Caco-2 (cell line): ENCODE results near the gene ESRP2. TPM values are rescaled to one million over a fixed set of nuclear protein-coding genes. Genes with fewer than 3 reads are reported as not detected.

Experiments
- BruUV-seq: library from RNA; stranded (reverse); fragments of 400-500 nt; replicated peaks from 2 replicates; lab custom pipeline; 2021; lab: Mats Ljungman, UMichigan
- CTCF ChIA-PET: fragments of 300-600 bp; sonication (Branson Sonifier 250); formaldehyde crosslinking; loops from one replicate; lab custom pipeline; 2022; ENCODE audit warnings: antibody characterized with exemption; lab: Charles Lee
- POLR2A ChIA-PET: fragments of 300-600 bp; sonication (Branson Sonifier 250); formaldehyde crosslinking; loops from one replicate; lab custom pipeline; 2022; ENCODE audit warnings: antibody characterized with exemption; lab: Charles Lee
- DNase-seq, 2 experiments: peaks; one replicate each; pipeline versions ENCODE4 v3.0.0 to v3.0.0-alpha.2; 2020 to 2022
- H3K27me3 ChIP-seq: replicated peaks from 2 replicates; pipeline ENCODE4 v1.6.0; 2011; ENCODE audit warnings: low read length; ENCODE audit not compliant: control insufficient read depth, insufficient read depth
- H3K36me3 ChIP-seq: 2 replicates; pipeline ENCODE4 v1.5.1; 2011; ENCODE audit warnings: low read length; ENCODE audit not compliant: control insufficient read depth, insufficient read depth
- H3K4me1 ChIP-seq: fragments of 250-450 bp; sonication (Bioruptor Pico); 2 replicates; pipeline ENCODE4 v1.5.1; 2020; ENCODE audit warnings: mild to moderate bottlenecking
- H3K4me3 ChIP-seq: 2 replicates; pipeline ENCODE4 v1.5.1; 2011; ENCODE audit warnings: low read depth, mild to moderate bottlenecking, control low read depth, low read length
- H3K9me3 ChIP-seq: fragments of 250-450 bp; sonication (Bioruptor Pico); 2 replicates; pipeline ENCODE4 v1.5.1; 2020; ENCODE audit warnings: mild to moderate bottlenecking, moderate library complexity
- H3K27ac Mint-ChIP-seq: one replicate; pipeline ENCODE4 v1.8.0; 2022; ENCODE audit warnings: mixed read lengths; ENCODE audit not compliant: unreplicated experiment
- H3K27me3 Mint-ChIP-seq: one replicate; pipeline ENCODE4 v1.8.0; 2022; ENCODE audit warnings: mixed read lengths; ENCODE audit not compliant: insufficient read depth, unreplicated experiment
- H3K36me3 Mint-ChIP-seq: one replicate; pipeline ENCODE4 v1.8.0; 2022; ENCODE audit warnings: mild to moderate bottlenecking, mixed read lengths; ENCODE audit not compliant: insufficient read depth, unreplicated experiment
- H3K4me1 Mint-ChIP-seq: one replicate; pipeline ENCODE4 v1.8.0; 2022; ENCODE audit warnings: low read depth, mixed read lengths; ENCODE audit not compliant: unreplicated experiment
- H3K4me3 Mint-ChIP-seq: one replicate; pipeline ENCODE4 v1.8.0; 2022; ENCODE audit warnings: mild to moderate bottlenecking, moderate library complexity, mixed read lengths; ENCODE audit not compliant: unreplicated experiment
- H3K9me3 Mint-ChIP-seq: one replicate; pipeline ENCODE4 v1.8.0; 2022; ENCODE audit warnings: mixed read lengths; ENCODE audit not compliant: unreplicated experiment
- intact Hi-C: fragments of 100-400 bp; cut with micrococcal nuclease; formaldehyde crosslinking; loops from one replicate; pipeline ENCODE4 v1.10.0; 2022; ENCODE audit not compliant: unreplicated experiment
- total RNA-seq: library from RNA; stranded (reverse); gene quantifications from 2 replicates; pipeline ENCODE4 v1.2.3, GENCODE V29; 2022
- TF ChIP-seq, protein P1 (sequence below), 2 experiments: fragments of 200-600 bp in 1 of 2; IDR thresholded peaks; 1 replicate in 1 of 2; 2 replicates in 1 of 2; pipeline versions ENCODE4 v1.5.1 to v1.8.0; 2011 to 2022; ENCODE audit warnings: antibody characterized with exemption in 1 of 2, control low read depth in 1 of 2, inconsistent platforms in 1 of 2, low read depth in 1 of 2, low read length in 1 of 2, mild to moderate bottlenecking in 1 of 2, moderate library complexity in 1 of 2; ENCODE audit not compliant: insufficient read depth in 1 of 2, severe bottlenecking in 1 of 2, unreplicated experiment in 1 of 2

ESRP2 gene
- total RNA-seq, 1 experiment from 2014 or later: 110 TPM

DNA sequence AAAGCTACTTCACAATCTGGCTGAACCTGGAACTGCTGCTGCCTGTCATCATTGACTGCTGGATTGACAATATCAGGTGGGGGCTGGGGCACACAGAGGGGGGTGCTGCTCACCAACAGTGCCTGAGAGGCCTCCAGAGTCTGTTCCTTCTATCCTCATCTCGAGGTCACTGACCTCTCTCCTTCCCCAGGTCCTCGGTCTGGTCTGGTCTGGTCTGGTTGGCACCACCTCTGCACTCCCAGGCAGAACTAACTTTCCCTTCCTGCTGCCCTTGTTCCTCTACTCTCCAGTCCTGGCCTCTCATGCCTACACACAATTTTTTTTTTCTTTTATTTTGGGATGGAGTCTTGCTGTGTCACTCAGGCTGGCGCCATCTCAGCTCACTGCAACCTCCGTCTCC, 13.4 kb upstream of the ESRP2 start:
- Mint-ChIP-seq H3K4me1 (peaks cover 14% of the 10 kb centered on the region), H3K9me3 (no peaks in the 10 kb centered on the region), H3K27ac (no peak overlapping the region), H3K4me3 (no peak overlapping the region), H3K27me3 (no peaks in the 10 kb centered on the region), H3K36me3 (peaks cover 57% of the 10 kb centered on the region)
- no TSS peak for BruUV-seq
- no peaks in the 10 kb centered on the region for H3K9me3 ChIP-seq
- peaks cover 12% of the 10 kb centered on the region for H3K4me1 ChIP-seq
- TF ChIP-seq, protein P1, sequence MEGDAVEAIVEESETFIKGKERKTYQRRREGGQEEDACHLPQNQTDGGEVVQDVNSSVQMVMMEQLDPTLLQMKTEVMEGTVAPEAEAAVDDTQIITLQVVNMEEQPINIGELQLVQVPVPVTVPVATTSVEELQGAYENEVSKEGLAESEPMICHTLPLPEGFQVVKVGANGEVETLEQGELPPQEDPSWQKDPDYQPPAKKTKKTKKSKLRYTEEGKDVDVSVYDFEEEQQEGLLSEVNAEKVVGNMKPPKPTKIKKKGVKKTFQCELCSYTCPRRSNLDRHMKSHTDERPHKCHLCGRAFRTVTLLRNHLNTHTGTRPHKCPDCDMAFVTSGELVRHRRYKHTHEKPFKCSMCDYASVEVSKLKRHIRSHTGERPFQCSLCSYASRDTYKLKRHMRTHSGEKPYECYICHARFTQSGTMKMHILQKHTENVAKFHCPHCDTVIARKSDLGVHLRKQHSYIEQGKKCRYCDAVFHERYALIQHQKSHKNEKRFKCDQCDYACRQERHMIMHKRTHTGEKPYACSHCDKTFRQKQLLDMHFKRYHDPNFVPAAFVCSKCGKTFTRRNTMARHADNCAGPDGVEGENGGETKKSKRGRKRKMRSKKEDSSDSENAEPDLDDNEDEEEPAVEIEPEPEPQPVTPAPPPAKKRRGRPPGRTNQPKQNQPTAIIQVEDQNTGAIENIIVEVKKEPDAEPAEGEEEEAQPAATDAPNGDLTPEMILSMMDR (IDR thresholded peaks at IDR 0.05; ENCODE audit: insufficient read depth in 1 of 2, low read depth in 1 of 2, low read length in 1 of 2, severe bottlenecking in 1 of 2, unreplicated experiment in 1 of 2): no peak
- no peaks in the 10 kb centered on the region for H3K27me3 ChIP-seq
- DNase-seq: no peak
- CTCF ChIA-PET: interaction anchor here (0.6 kb wide), 1 partner anchor 165 kb away, joined by 5 read pairs; no protein-coding TSS in a partner anchor
- POLR2A ChIA-PET: interaction anchor here (0.7 kb wide), 1 partner anchor 61 kb away, joined by 3 read pairs; the partner anchor contains the start of gene SLC7A6OS
- H3K36me3 ChIP-seq: no peaks in the 10 kb centered on the region
- no peak overlapping the region for H3K4me3 ChIP-seq
- intact Hi-C loops: no loop called here

DNA sequence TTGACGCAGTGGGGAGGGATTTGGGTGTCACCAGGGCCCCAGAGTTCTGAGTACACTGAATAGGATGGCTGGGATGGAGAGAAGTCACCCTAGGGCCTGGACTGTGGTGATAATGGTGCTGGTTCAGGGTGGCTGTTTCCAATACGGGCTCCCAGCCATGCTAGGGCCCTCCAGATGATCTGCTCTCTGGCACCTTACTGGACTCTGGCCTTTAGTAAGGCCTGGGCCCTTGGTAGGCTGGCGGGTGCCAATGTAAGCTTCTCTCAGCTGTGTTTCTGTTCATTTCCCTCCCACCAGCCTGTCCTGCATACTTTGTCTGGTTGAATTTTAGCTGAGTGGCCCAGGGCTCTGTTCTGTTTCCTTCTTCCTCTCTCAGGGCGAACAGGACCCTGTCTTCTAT, 12.0 kb upstream of the ESRP2 start:
- H3K9me3 Mint-ChIP-seq: no peaks in the 10 kb centered on the region
- H3K4me3 ChIP-seq: no peak overlapping the region
- H3K36me3 ChIP-seq: no peaks in the 10 kb centered on the region
- H3K27me3 Mint-ChIP-seq: no peaks in the 10 kb centered on the region
- H3K36me3 Mint-ChIP-seq: peaks cover 59% of the 10 kb centered on the region
- peaks cover 12% of the 10 kb centered on the region for H3K4me1 ChIP-seq
- peaks cover 14% of the 10 kb centered on the region for H3K4me1 Mint-ChIP-seq
- CTCF ChIA-PET: no interaction called here
- BruUV-seq: no TSS peak
- intact Hi-C loops: no loop called here
- H3K27ac Mint-ChIP-seq: no peak overlapping the region
- TF ChIP-seq, protein P1 (IDR thresholded peaks at IDR 0.05; ENCODE audit: insufficient read depth in 1 of 2, low read depth in 1 of 2, low read length in 1 of 2, severe bottlenecking in 1 of 2, unreplicated experiment in 1 of 2): no peak
- no peak overlapping the region for H3K4me3 Mint-ChIP-seq
- H3K27me3 ChIP-seq: no peaks in the 10 kb centered on the region
- DNase-seq: no peak
- H3K9me3 ChIP-seq: no peaks in the 10 kb centered on the region
- POLR2A ChIA-PET: no interaction called here

DNA sequence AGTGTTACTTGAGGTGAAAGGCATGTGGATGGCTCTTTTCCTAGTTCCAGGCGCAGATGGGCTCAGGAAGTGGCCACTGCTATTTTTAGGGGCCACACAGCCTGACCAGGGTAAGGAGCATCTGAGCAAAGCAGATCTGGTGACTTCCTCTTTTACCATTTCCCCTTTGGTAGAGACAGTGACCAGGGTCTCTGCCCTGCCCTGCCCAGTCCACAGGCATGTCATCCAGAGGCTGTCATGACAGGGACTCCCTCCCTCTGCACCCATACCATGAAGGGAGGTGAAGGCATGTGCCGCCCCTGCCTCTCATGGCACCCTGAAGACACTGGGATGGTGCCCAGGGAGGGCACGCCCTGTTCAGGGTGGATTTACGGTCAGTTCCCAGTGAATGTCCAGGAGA, 11.5 kb upstream of the ESRP2 start:
- DNase-seq: no peak
- TF ChIP-seq, protein P1 (IDR thresholded peaks at IDR 0.05; ENCODE audit: insufficient read depth in 1 of 2, low read depth in 1 of 2, low read length in 1 of 2, severe bottlenecking in 1 of 2, unreplicated experiment in 1 of 2): no peak
- ChIA-PET CTCF (no interaction called here), POLR2A (no interaction called here)
- Histone ChIP-seq H3K4me1 (peaks cover 12% of the 10 kb centered on the region), H3K27me3 (no peaks in the 10 kb centered on the region), H3K4me3 (no peak overlapping the region), H3K9me3 (no peaks in the 10 kb centered on the region), H3K36me3 (no peaks in the 10 kb centered on the region)
- no TSS peak for BruUV-seq
- Mint-ChIP-seq H3K27ac (no peak overlapping the region), H3K9me3 (no peaks in the 10 kb centered on the region), H3K4me1 (peaks cover 14% of the 10 kb centered on the region), H3K27me3 (no peaks in the 10 kb centered on the region), H3K36me3 (peaks cover 59% of the 10 kb centered on the region), H3K4me3 (no peak overlapping the region)
- intact Hi-C loops: no loop called here
